Activated T-cell treated with anti-CD3 and anti-CD28 coated beads, Interleukin-2, amount 50 U/mL, for 24 hours (primary cell): Measurements from ENCODE around the gene IGSF10.
"Not testable (repeated sequence)": the region's sequence is repeated elsewhere in the genome, so short reads cannot be mapped to it uniquely, and the experiment has no call there.

Experiments
- DNase-seq: peaks from one replicate; pipeline ENCODE4 v3.0.0-alpha.2; 2020
- H3K27ac Mint-ChIP-seq: 2 replicates; pipeline ENCODE4 v1.8.0; 2020; ENCODE audit warnings: mild to moderate bottlenecking, mixed read lengths
- H3K27me3 Mint-ChIP-seq: 2 replicates; pipeline ENCODE4 v1.8.0; 2020; ENCODE audit warnings: mixed read lengths
- H3K36me3 Mint-ChIP-seq: 2 replicates; pipeline ENCODE4 v1.8.0; 2020; ENCODE audit warnings: low read depth, mixed read lengths
- H3K4me1 Mint-ChIP-seq: 2 replicates; pipeline ENCODE4 v1.8.0; 2020; ENCODE audit warnings: low read depth, mixed read lengths
- H3K4me3 Mint-ChIP-seq: 2 replicates; pipeline ENCODE4 v1.8.0; 2020; ENCODE audit warnings: mild to moderate bottlenecking, moderate library complexity, mixed read lengths
- H3K9me3 Mint-ChIP-seq: 2 replicates; pipeline ENCODE4 v1.8.0; 2020; ENCODE audit warnings: mixed read lengths

IGSF10 gene

GRCh38 chr3:151460774-151461450, at the start of gene IGSF10:
IGSF10 (minus strand) TSS chr3:151461061; CDS start chr3:151458709, 2,352 bp downstream.
- peaks cover 42% of the 10 kb centered on the region for H3K27me3 Mint-ChIP-seq

GRCh38 chr3:151509468-151510135, 48.7 kb upstream of the IGSF10 start:
- H3K9me3 Mint-ChIP-seq, DNase-seq, H3K27ac Mint-ChIP-seq, H3K36me3 Mint-ChIP-seq, H3K4me3 Mint-ChIP-seq, H3K27me3 Mint-ChIP-seq, H3K4me1 Mint-ChIP-seq: not testable (repeated sequence)

More at GRCh38 chr3:151460774-151461450, at the start of gene IGSF10:
- Mint-ChIP-seq H3K9me3 (no peaks in the 10 kb centered on the region), H3K4me1 (peaks cover 3% of the 10 kb centered on the region), H3K4me3 (peak within 1 kb of the TSS; percentile 38), H3K36me3 (no peaks in the 10 kb centered on the region), H3K27ac (no peak within 1 kb of the TSS)
- DNase-seq, result no peak

GRCh38 chr3:151504606-151505005, 43.7 kb upstream of the IGSF10 start:
- peaks cover 2% of the 10 kb centered on the region for H3K27me3 Mint-ChIP-seq
- H3K27ac Mint-ChIP-seq, result no peak overlapping the region
- no peak overlapping the region for H3K4me3 Mint-ChIP-seq
- H3K36me3 Mint-ChIP-seq, result no peaks in the 10 kb centered on the region
- H3K4me1 Mint-ChIP-seq, result no peaks in the 10 kb centered on the region
- DNase-seq, result no peak
- peaks cover 4% of the 10 kb centered on the region for H3K9me3 Mint-ChIP-seq

GRCh38 chr3:151503074-151503473, 42.2 kb upstream of the IGSF10 start:
- H3K27ac Mint-ChIP-seq, result no peak overlapping the region
- H3K4me3 Mint-ChIP-seq, result no peak overlapping the region
- no peaks in the 10 kb centered on the region for H3K9me3 Mint-ChIP-seq
- DNase-seq, result no peak
- no peaks in the 10 kb centered on the region for H3K4me1 Mint-ChIP-seq
- H3K36me3 Mint-ChIP-seq, result no peaks in the 10 kb centered on the region
- H3K27me3 Mint-ChIP-seq, result peaks cover 2% of the 10 kb centered on the region

DNA sequence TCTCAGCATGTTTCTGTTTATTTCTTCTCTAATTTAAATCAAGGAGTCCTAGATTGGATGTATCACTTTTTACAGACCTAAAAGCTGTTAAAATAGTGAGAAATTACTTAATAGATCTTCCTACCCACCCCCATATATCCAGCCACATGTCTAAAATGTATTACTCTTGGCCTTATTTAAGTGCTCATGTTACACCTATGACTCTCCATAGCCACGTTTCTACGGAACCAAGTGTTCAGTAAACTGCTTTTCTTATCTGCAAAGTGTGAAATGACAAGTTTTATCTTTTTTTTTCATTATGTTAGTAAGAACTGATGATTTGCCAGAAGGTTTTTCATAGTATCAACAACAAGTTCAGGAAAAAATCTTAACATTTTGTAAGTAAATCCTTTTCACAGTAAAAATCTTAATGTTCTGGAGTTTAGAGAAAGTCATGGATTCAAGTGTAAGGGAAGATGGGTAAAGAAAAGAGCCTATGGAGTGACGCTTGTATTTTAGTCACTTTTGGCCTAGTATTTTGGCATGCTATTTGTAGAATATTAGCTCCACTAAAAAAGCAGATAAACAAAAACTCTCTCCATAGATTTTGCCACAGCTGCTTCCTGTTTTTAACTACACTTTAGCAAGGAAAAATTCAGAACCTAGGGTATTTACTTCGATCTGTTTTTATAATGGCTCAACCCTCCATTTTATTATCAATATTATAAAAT, 41.2 kb upstream of the IGSF10 start:
- Mint-ChIP-seq H3K9me3 (no peaks in the 10 kb centered on the region), H3K27ac (no peak overlapping the region), H3K27me3 (peaks cover 2% of the 10 kb centered on the region), H3K4me3 (no peak overlapping the region), H3K4me1 (no peaks in the 10 kb centered on the region), H3K36me3 (no peaks in the 10 kb centered on the region)
- DNase-seq, result no peak

- Mint-ChIP-seq H3K27ac (no peak overlapping the region), H3K9me3 (no peaks in the 10 kb centered on the region), H3K4me1 (no peaks in the 10 kb centered on the region), H3K4me3 (no peak overlapping the region), H3K36me3 (no peaks in the 10 kb centered on the region), H3K27me3 (peaks cover 2% of the 10 kb centered on the region)
- DNase-seq, result no peak
These were observed 40.5 kb upstream of the IGSF10 start for GRCh38 chr3:151501171-151501922.

GRCh38 chr3:151499168-151499567, 38.3 kb upstream of the IGSF10 start:
- peaks cover 2% of the 10 kb centered on the region for H3K27me3 Mint-ChIP-seq
- no peaks in the 10 kb centered on the region for H3K4me1 Mint-ChIP-seq
- no peak overlapping the region for H3K27ac Mint-ChIP-seq
- H3K9me3 Mint-ChIP-seq, result no peaks in the 10 kb centered on the region
- no peak overlapping the region for H3K4me3 Mint-ChIP-seq
- no peak for DNase-seq
- H3K36me3 Mint-ChIP-seq, result no peaks in the 10 kb centered on the region

- H3K36me3 Mint-ChIP-seq, result no peaks in the 10 kb centered on the region
- DNase-seq, result no peak
- no peak overlapping the region for H3K4me3 Mint-ChIP-seq
- H3K4me1 Mint-ChIP-seq, result no peaks in the 10 kb centered on the region
- no peak overlapping the region for H3K27ac Mint-ChIP-seq
- H3K27me3 Mint-ChIP-seq, result peaks cover 1% of the 10 kb centered on the region
- peaks cover 2% of the 10 kb centered on the region for H3K9me3 Mint-ChIP-seq
These were observed 30.7 kb upstream of the IGSF10 start for GRCh38 chr3:151491525-151491924.

- H3K27me3 Mint-ChIP-seq, H3K27ac Mint-ChIP-seq, H3K4me1 Mint-ChIP-seq, H3K36me3 Mint-ChIP-seq, H3K9me3 Mint-ChIP-seq, DNase-seq, H3K4me3 Mint-ChIP-seq: not testable (repeated sequence)
These were observed 27.0 kb upstream of the IGSF10 start for GRCh38 chr3:151487833-151488232.

DNA sequence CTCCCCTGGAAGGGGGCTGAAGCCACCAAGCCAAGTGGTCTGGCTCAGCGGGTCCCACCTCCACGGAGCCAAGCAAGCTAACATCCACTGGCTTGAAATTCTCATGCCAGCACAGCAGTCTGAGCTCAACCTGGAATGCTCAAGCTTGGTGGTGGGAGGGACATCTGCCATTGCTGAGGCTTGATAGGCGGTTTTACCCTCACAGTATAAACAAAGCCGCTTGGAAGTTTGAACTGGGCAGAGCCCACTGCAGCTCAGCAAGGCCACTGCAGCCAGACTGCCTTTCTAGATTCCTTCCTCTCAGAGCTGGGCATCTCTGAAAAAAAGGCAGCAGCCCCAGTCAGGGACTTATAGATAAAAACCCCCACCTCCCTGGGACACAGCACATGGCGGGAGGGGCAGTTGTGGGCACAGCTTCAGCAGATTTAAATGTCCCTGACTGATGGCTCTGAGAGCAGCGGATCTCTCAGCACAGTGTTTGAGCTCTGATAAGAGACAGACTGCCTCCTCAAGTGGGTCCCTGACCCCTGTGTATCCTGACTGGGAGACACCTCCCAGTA, 23.2 kb upstream of the IGSF10 start:
- H3K36me3 Mint-ChIP-seq, result no peaks in the 10 kb centered on the region
- H3K9me3 Mint-ChIP-seq, result peaks cover 12% of the 10 kb centered on the region
- no peak for DNase-seq
- H3K27ac Mint-ChIP-seq, result no peak overlapping the region
- H3K4me1 Mint-ChIP-seq, result no peaks in the 10 kb centered on the region
- peaks cover 18% of the 10 kb centered on the region for H3K27me3 Mint-ChIP-seq
- no peak overlapping the region for H3K4me3 Mint-ChIP-seq

DNA sequence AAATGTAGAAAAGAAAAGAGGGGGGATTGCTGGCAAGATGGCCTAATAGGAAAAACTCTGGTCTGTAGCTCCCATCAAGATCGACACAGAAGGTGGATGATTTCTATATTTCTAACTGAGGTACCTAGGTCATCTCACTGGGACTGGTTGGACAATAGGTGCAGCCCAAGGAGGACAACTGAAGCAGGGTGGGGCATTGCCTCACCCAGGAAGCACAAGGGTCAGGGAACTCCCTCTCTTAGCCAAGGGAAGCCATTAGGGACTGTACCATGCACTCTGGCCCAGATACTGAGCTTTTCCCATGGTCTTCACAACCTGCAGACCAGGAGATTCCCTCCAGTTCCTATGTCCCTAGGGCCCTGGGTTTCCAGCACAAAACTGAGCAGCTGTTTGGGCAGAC, 22.6 kb upstream of the IGSF10 start:
- no peak for DNase-seq
- H3K9me3 Mint-ChIP-seq, result peaks cover 12% of the 10 kb centered on the region
- H3K27ac Mint-ChIP-seq, result no peak overlapping the region
- H3K4me1 Mint-ChIP-seq, result no peaks in the 10 kb centered on the region
- H3K27me3 Mint-ChIP-seq, result peaks cover 18% of the 10 kb centered on the region
- H3K4me3 Mint-ChIP-seq, result no peak overlapping the region
- no peaks in the 10 kb centered on the region for H3K36me3 Mint-ChIP-seq

GRCh38 chr3:151480492-151480891, 19.6 kb upstream of the IGSF10 start:
- Mint-ChIP-seq H3K4me3 (no peak overlapping the region), H3K27ac (no peak overlapping the region), H3K27me3 (peaks cover 15% of the 10 kb centered on the region), H3K36me3 (no peaks in the 10 kb centered on the region), H3K4me1 (no peaks in the 10 kb centered on the region), H3K9me3 (peaks cover 10% of the 10 kb centered on the region)
- DNase-seq, result no peak

DNA sequence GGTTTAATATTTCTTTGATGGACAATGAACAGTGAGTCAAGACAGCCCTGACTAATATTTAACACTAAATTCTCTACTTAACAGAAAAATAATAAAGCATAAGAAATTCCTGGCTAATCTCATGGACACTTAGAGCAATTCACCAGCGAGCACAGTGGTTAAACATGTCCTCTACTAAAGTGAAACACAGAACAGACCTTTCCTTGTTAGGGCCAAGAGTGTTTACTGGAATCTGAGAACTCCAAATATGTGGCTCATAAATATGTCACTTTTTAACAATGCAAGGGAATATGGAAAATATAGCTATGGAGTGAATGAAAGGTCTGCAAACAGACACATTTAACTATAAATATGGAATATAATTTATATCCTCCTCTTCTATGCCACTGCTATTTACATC, 18.6 kb upstream of the IGSF10 start:
- Mint-ChIP-seq H3K27ac (no peak overlapping the region), H3K27me3 (peaks cover 15% of the 10 kb centered on the region), H3K4me3 (no peak overlapping the region), H3K9me3 (peaks cover 10% of the 10 kb centered on the region), H3K4me1 (no peaks in the 10 kb centered on the region), H3K36me3 (no peaks in the 10 kb centered on the region)
- no peak for DNase-seq

- Mint-ChIP-seq H3K27me3 (peaks cover 11% of the 10 kb centered on the region), H3K4me3 (no peak overlapping the region), H3K9me3 (peaks cover 10% of the 10 kb centered on the region), H3K4me1 (no peaks in the 10 kb centered on the region), H3K27ac (no peak overlapping the region), H3K36me3 (no peaks in the 10 kb centered on the region)
- DNase-seq, result no peak
These were observed 17.5 kb upstream of the IGSF10 start for GRCh38 chr3:151478335-151478697.
